Measurements from ENCODE around the gene ATPAF1.
"Not testable (repeated sequence)": the region's sequence is repeated elsewhere in the genome, so short reads cannot be mapped to it uniquely, and the experiment has no call there.

ATPAF1 gene

GRCh38 chr1:46657775-46658174 lies 10.4 kb downstream of the ATPAF1 start:
- DNase-seq = no peak
- Histone ChIP-seq H3K18ac (ENCODE audit: low read length) (no peak overlapping the region), H3K36me3 (ENCODE audit: control insufficient read depth in 1 of 2, insufficient read depth in 2 of 2, low read length in 2 of 2) (peaks cover 0 to 2% of the 10 kb centered on the region in 2 experiments), H3K4ac (ENCODE audit: low read depth, low read length) (no peak overlapping the region), H2AK5ac (ENCODE audit: low read length) (no peak overlapping the region), H3K9me3 (ENCODE audit: insufficient read depth, low read depth, low read length) (no peaks in the 10 kb centered on the region), H3K27ac (ENCODE audit: low read depth, low read length) (no peak overlapping the region), H3K4me2 (ENCODE audit: low read length) (no peak overlapping the region), H3K4me3 (ENCODE audit: low read depth, low read length) (no peak overlapping the region), H2BK12ac (ENCODE audit: low read length) (no peak overlapping the region), H2AFZ (ENCODE audit: insufficient read depth, low read length, poor library complexity) (no peak overlapping the region), H4K12ac (ENCODE audit: low read depth, low read length) (no peak overlapping the region), H2BK120ac (ENCODE audit: insufficient read depth, low read length, poor library complexity) (no peak overlapping the region), H2BK5ac (ENCODE audit: low read depth, low read length, poor library complexity) (no peak overlapping the region), H3K27me3 (ENCODE audit: insufficient read depth, low read length) (no peaks in the 10 kb centered on the region), H3K79me1 (ENCODE audit: low read length) (no peaks in the 10 kb centered on the region), H3K79me2 (ENCODE audit: control insufficient read depth, insufficient read depth, low read length, poor library complexity) (no peaks in the 10 kb centered on the region), H3K14ac (ENCODE audit: low read length) (no peak overlapping the region), H4K91ac (ENCODE audit: low read depth, low read length) (no peak overlapping the region), H3K9ac (ENCODE audit: low read length) (no peak overlapping the region), H4K8ac (ENCODE audit: low read depth, low read length) (no peak overlapping the region), H3K23ac (ENCODE audit: low read length) (no peak overlapping the region), H3K4me1 (ENCODE audit: control insufficient read depth in 1 of 2, insufficient read depth in 2 of 2, low read length in 2 of 2) (no peaks in the 10 kb centered on the region)
- WGBS (ENCODE audit: extremely low coverage, insufficient coverage, insufficient read length) = no CpG with 5 or more reads among the region's 1 CpG

GRCh38 chr1:46656643-46657042 lies 11.5 kb downstream of the ATPAF1 start:
- no peak overlapping the region for H2BK120ac ChIP-seq (ENCODE audit: insufficient read depth, low read length, poor library complexity)
- DNase-seq = no peak
- no peak overlapping the region for H2BK12ac ChIP-seq (ENCODE audit: low read length)
- H3K27me3 ChIP-seq (ENCODE audit: insufficient read depth, low read length) = no peaks in the 10 kb centered on the region
- H3K27ac ChIP-seq (ENCODE audit: low read depth, low read length) = no peak overlapping the region
- H2AFZ ChIP-seq (ENCODE audit: insufficient read depth, low read length, poor library complexity) = no peak overlapping the region
- H4K12ac ChIP-seq (ENCODE audit: low read depth, low read length) = no peak overlapping the region
- H4K8ac ChIP-seq (ENCODE audit: low read depth, low read length) = no peak overlapping the region
- H3K4me3 ChIP-seq (ENCODE audit: low read depth, low read length) = no peak overlapping the region
- H4K91ac ChIP-seq (ENCODE audit: low read depth, low read length) = no peak overlapping the region
- peaks cover 0 to 2% of the 10 kb centered on the region in 2 experiments for H3K36me3 ChIP-seq (ENCODE audit: control insufficient read depth in 1 of 2, insufficient read depth in 2 of 2, low read length in 2 of 2)
- no peak overlapping the region for H2AK5ac ChIP-seq (ENCODE audit: low read length)
- no peak overlapping the region for H3K4ac ChIP-seq (ENCODE audit: low read depth, low read length)
- no peaks in the 10 kb centered on the region for H3K79me2 ChIP-seq (ENCODE audit: control insufficient read depth, insufficient read depth, low read length, poor library complexity)
- no peaks in the 10 kb centered on the region for H3K79me1 ChIP-seq (ENCODE audit: low read length)
- H3K9ac ChIP-seq (ENCODE audit: low read length) = no peak overlapping the region
- no peak overlapping the region for H3K23ac ChIP-seq (ENCODE audit: low read length)
- H3K14ac ChIP-seq (ENCODE audit: low read length) = no peak overlapping the region
- H3K18ac ChIP-seq (ENCODE audit: low read length) = no peak overlapping the region
- H3K4me1 ChIP-seq (ENCODE audit: control insufficient read depth in 1 of 2, insufficient read depth in 2 of 2, low read length in 2 of 2) = no peaks in the 10 kb centered on the region
- H3K9me3 ChIP-seq (ENCODE audit: insufficient read depth, low read depth, low read length) = no peaks in the 10 kb centered on the region
- no peak overlapping the region for H2BK5ac ChIP-seq (ENCODE audit: low read depth, low read length, poor library complexity)
- no CpG with 5 or more reads among the region's 2 CpGs for WGBS (ENCODE audit: extremely low coverage, insufficient coverage, insufficient read length)
- H3K4me2 ChIP-seq (ENCODE audit: low read length) = no peak overlapping the region

- H3K27ac ChIP-seq (ENCODE audit: low read depth, low read length) = no peak overlapping the region
- H4K8ac ChIP-seq (ENCODE audit: low read depth, low read length) = no peak overlapping the region
- H4K91ac ChIP-seq (ENCODE audit: low read depth, low read length) = no peak overlapping the region
- H2BK5ac ChIP-seq (ENCODE audit: low read depth, low read length, poor library complexity) = no peak overlapping the region
- H3K79me1 ChIP-seq (ENCODE audit: low read length) = no peaks in the 10 kb centered on the region
- no peak overlapping the region for H3K18ac ChIP-seq (ENCODE audit: low read length)
- no peak overlapping the region for H2BK12ac ChIP-seq (ENCODE audit: low read length)
- H3K27me3 ChIP-seq (ENCODE audit: insufficient read depth, low read length) = no peaks in the 10 kb centered on the region
- no peak overlapping the region for H3K9ac ChIP-seq (ENCODE audit: low read length)
- no peak for DNase-seq
- no peaks in the 10 kb centered on the region for H3K79me2 ChIP-seq (ENCODE audit: control insufficient read depth, insufficient read depth, low read length, poor library complexity)
- no peaks in the 10 kb centered on the region for H3K4me1 ChIP-seq (ENCODE audit: control insufficient read depth in 1 of 2, insufficient read depth in 2 of 2, low read length in 2 of 2)
- no peak overlapping the region for H3K4ac ChIP-seq (ENCODE audit: low read depth, low read length)
- no peak overlapping the region for H3K23ac ChIP-seq (ENCODE audit: low read length)
- H2BK120ac ChIP-seq (ENCODE audit: insufficient read depth, low read length, poor library complexity) = no peak overlapping the region
- H3K4me3 ChIP-seq (ENCODE audit: low read depth, low read length) = no peak overlapping the region
- no peak overlapping the region for H3K14ac ChIP-seq (ENCODE audit: low read length)
- H2AFZ ChIP-seq (ENCODE audit: insufficient read depth, low read length, poor library complexity) = no peak overlapping the region
- H3K4me2 ChIP-seq (ENCODE audit: low read length) = no peak overlapping the region
- peaks cover 0 to 2% of the 10 kb centered on the region in 2 experiments for H3K36me3 ChIP-seq (ENCODE audit: control insufficient read depth in 1 of 2, insufficient read depth in 2 of 2, low read length in 2 of 2)
- H4K12ac ChIP-seq (ENCODE audit: low read depth, low read length) = no peak overlapping the region
- H2AK5ac ChIP-seq (ENCODE audit: low read length) = no peak overlapping the region
- no peaks in the 10 kb centered on the region for H3K9me3 ChIP-seq (ENCODE audit: insufficient read depth, low read depth, low read length)
These were observed 12.3 kb downstream of the ATPAF1 start for GRCh38 chr1:46655848-46656247.

- not testable (repeated sequence) for H2AFZ ChIP-seq (ENCODE audit: insufficient read depth, low read length, poor library complexity); H3K18ac ChIP-seq (ENCODE audit: low read length); H3K9me3 ChIP-seq (ENCODE audit: insufficient read depth, low read depth, low read length); H3K27ac ChIP-seq (ENCODE audit: low read depth, low read length); H3K4me2 ChIP-seq (ENCODE audit: low read length); H3K4me1 ChIP-seq (ENCODE audit: control insufficient read depth in 1 of 2, insufficient read depth in 2 of 2, low read length in 2 of 2); H3K79me2 ChIP-seq (ENCODE audit: control insufficient read depth, insufficient read depth, low read length, poor library complexity); H3K14ac ChIP-seq (ENCODE audit: low read length); H4K91ac ChIP-seq (ENCODE audit: low read depth, low read length); H2BK5ac ChIP-seq (ENCODE audit: low read depth, low read length, poor library complexity); H3K9ac ChIP-seq (ENCODE audit: low read length); H3K27me3 ChIP-seq (ENCODE audit: insufficient read depth, low read length); H4K12ac ChIP-seq (ENCODE audit: low read depth, low read length); H3K23ac ChIP-seq (ENCODE audit: low read length); H2BK120ac ChIP-seq (ENCODE audit: insufficient read depth, low read length, poor library complexity); H2AK5ac ChIP-seq (ENCODE audit: low read length); H3K4ac ChIP-seq (ENCODE audit: low read depth, low read length); DNase-seq; H3K36me3 ChIP-seq (ENCODE audit: control insufficient read depth in 1 of 2, insufficient read depth in 2 of 2, low read length in 2 of 2); H2BK12ac ChIP-seq (ENCODE audit: low read length); H3K79me1 ChIP-seq (ENCODE audit: low read length); H3K4me3 ChIP-seq (ENCODE audit: low read depth, low read length); H4K8ac ChIP-seq (ENCODE audit: low read depth, low read length)
- WGBS (ENCODE audit: extremely low coverage, insufficient coverage, insufficient read length) = no CpG with 5 or more reads among the region's 2 CpGs
These were observed 13.5 kb downstream of the ATPAF1 start for GRCh38 chr1:46654698-46655097.
